HUES64 (cell line): ENCODE results near the gene HIP1.
A peak's percentile ranks its signal among the peaks of the same experiment; 100 is the strongest.
"Not testable (repeated sequence)": the region's sequence is repeated elsewhere in the genome, so short reads cannot be mapped to it uniquely, and the experiment has no call there.

Experiments used
- H3K27ac ChIP-seq: 2 replicates; pipeline ENCODE4 v1.7.0; 2013; ENCODE audit warnings: low read depth, low read length, inconsistent platforms
- H3K27me3 ChIP-seq: 2 replicates; pipeline ENCODE4 v1.6.1; 2013; ENCODE audit warnings: mild to moderate bottlenecking, low read length; ENCODE audit not compliant: insufficient read depth
- H3K36me3 ChIP-seq: 2 replicates; pipeline ENCODE4 v1.6.1; 2013; ENCODE audit warnings: mild to moderate bottlenecking, low read length; ENCODE audit not compliant: insufficient read depth
- H3K4me1 ChIP-seq: 2 replicates; pipeline ENCODE4 v1.6.1; 2013; ENCODE audit warnings: mild to moderate bottlenecking, low read length, moderate library complexity; ENCODE audit not compliant: insufficient read depth
- H3K4me3 ChIP-seq: 2 replicates; pipeline ENCODE4 v1.5.1; 2013; ENCODE audit warnings: mild to moderate bottlenecking, low read length, moderate library complexity
- H3K9ac ChIP-seq: 2 replicates; pipeline ENCODE4 v1.6.1; 2013; ENCODE audit warnings: mild to moderate bottlenecking, low read depth, low read length
- H3K9me3 ChIP-seq: 2 replicates; pipeline ENCODE4 v1.6.1; 2013; ENCODE audit warnings: low read depth, low read length; ENCODE audit not compliant: insufficient read depth
- WGBS: fragments of 150-250, 120-280 bp; methylation state at CpG from one replicate; pipeline ENCODE4 v1.1.7; 2013; ENCODE audit warnings: missing lambda C conversion rate; 5-methylcytosine and 5-hydroxymethylcytosine counted together

HIP1 gene

DNA sequence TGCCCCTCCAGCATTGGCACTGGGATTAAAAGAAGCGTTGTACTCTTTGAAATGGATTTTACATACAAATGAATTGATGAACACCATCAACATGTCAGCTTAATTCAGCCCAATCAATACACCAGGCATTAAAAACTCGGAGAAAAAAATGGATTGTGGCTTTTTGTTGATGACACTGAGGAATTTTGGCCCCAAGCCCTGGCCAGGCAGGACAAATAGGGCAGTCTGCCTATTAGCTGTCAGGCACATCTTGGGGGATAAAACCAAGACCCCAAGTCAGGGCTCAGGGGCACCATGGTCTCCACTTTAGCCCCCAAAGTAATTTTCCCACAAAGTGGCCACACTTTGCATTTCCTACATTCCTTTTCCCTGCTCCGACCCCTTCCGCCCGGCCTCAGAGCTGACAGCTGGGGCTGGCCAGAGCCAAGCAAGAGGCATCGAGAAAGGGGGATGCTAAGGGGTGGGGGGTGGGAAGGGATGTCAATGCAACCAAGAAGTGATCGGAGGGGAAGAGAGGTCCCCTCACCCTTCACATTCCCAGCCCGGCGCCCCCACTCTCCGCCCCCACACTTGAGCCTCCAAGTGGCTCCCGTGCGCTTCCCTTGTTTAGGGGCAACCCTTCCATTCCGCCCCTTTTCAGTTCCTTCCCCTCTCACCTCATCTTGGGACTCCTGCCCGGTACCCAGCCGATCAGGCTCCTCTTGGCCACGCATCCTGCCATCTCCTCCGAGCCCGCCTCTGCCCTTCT lies 711 bp downstream of the HIP1 start:
- Histone ChIP-seq H3K4me1 (peaks cover 5% of the 10 kb centered on the region; the same call in 1 of the 2 replicates), H3K9me3 (no peaks in the 10 kb centered on the region), H3K4me3 (peak overlapping the region; percentile 99), H3K27me3 (peaks cover 13% of the 10 kb centered on the region), H3K36me3 (no peaks in the 10 kb centered on the region), H3K27ac (no peak overlapping the region), H3K9ac (peak overlapping the region; percentile 61)
- WGBS: 7% methylated on average over 16 of the region's 18 CpGs

- Histone ChIP-seq H3K4me3 (no peak overlapping the region), H3K27ac (no peak overlapping the region), H3K9ac (no peak overlapping the region), H3K9me3 (no peaks in the 10 kb centered on the region), H3K27me3 (peaks cover 13% of the 10 kb centered on the region), H3K4me1 (peaks cover 5% of the 10 kb centered on the region; the same call in 1 of the 2 replicates), H3K36me3 (no peaks in the 10 kb centered on the region)
- WGBS: 90% methylated on average over 6 of the region's 9 CpGs
Measured at GRCh38 chr7:75735581-75736350, 3.0 kb downstream of the HIP1 start.

DNA sequence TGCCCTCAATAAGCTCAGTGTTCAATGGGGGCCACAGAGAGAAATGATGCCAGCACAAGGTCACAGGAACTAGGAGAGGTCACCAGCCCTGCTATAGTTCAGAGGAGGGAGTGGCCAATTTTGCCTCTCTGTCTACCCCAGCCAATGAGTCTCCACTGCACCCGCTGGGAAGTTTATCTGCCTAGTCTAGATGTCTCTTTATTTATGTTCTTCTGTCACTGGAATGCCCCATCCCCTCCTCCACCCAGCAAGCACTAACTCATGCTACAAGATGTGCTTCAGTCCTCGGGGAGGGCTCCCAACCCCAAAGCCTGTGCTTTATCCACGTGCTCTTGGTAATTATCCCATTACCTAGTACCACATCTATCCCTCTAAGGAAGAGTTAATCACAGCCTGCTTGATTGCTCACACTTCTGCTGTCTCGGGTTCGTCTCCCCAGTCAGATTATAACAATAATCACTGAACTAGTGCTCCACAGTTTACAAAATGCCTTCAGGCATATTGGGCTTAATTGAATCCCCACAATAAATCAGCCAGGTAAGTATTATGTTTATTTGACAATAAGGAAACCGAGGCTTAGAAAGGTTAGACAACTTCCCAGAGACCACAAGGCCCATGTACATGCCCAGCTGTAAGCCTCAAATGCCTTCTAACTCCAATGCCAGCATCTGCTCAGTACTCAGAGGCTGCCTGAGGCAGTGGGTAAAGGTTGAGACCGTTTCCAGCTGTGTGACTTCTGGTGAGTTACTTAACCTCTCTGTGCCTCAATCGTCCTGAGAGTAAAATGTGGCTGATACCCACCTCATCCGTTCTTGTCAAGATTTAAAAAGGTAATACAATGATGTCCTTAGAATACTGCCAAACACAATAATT lies 3.9 kb downstream of the HIP1 start:
- WGBS: 73% methylated on average over 8 of the region's 9 CpGs
- Histone ChIP-seq H3K4me3 (no peak overlapping the region), H3K27me3 (peaks cover 13% of the 10 kb centered on the region), H3K27ac (no peak overlapping the region), H3K36me3 (no peaks in the 10 kb centered on the region), H3K9me3 (no peaks in the 10 kb centered on the region), H3K4me1 (peaks cover 5% of the 10 kb centered on the region; the same call in 1 of the 2 replicates), H3K9ac (no peak overlapping the region)

- Histone ChIP-seq H3K9ac (no peak overlapping the region), H3K9me3 (no peaks in the 10 kb centered on the region), H3K4me3 (no peak overlapping the region), H3K27me3 (peaks cover 7% of the 10 kb centered on the region), H3K27ac (no peak overlapping the region), H3K4me1 (peaks cover 8% of the 10 kb centered on the region), H3K36me3 (no peaks in the 10 kb centered on the region)
- 90% methylated on average over 15 of the region's 15 CpGs for WGBS
Measured at GRCh38 chr7:75732764-75733630, 5.7 kb downstream of the HIP1 start.

DNA sequence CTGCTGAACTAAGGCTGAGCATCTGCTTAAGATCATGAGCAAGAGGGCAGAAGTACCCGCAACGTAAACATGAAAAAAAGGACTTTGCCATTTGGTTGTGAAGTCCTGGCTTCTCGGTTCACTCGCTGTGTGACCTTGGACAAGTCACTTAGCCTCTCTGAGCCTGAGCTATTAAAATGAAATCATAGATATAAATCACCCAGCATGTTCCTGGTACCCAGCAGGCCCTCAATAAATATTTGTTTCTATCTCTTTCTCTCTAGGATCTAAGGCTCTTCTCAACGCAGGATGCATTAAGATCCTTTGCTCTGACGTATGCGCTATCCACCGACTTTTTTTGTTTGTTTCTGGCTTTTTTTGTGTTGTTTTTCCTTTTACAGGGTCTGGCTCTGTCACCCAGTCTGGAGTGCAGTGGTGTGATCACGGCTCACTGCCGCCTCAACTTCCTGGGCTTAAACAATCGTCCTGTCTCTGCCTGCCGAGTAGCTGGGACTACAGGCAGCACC lies 6.7 kb downstream of the HIP1 start:
- H3K27ac ChIP-seq: no peak overlapping the region
- H3K36me3 ChIP-seq: no peaks in the 10 kb centered on the region
- no peaks in the 10 kb centered on the region for H3K9me3 ChIP-seq
- no peak overlapping the region for H3K4me3 ChIP-seq
- 90% methylated on average over 12 of the region's 12 CpGs for WGBS
- H3K4me1 ChIP-seq: peaks cover 6% of the 10 kb centered on the region; the same call in 1 of the 2 replicates
- no peak overlapping the region for H3K9ac ChIP-seq
- no peaks in the 10 kb centered on the region for H3K27me3 ChIP-seq

DNA sequence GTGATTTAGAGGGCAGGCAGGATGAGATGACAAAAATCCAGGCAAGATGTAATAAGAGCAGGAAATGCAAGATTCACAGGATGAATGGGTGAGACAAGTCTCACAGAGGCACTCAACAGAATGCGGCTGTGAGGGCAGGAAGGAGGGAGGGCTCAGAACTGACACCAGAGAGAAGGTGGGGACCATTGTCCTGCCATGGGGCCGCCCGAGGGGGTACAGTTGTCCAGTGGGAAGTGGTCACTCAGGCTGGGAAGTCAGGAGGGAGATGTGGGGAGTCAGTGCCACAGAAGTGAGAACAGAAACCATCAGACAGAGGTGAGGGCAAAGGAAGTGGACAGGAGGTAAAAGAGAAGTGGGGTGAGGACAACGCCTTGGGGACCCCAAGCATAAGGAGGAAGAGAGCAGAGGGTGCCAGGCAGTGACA lies 8.9 kb downstream of the HIP1 start:
- peaks cover 6% of the 10 kb centered on the region; the same call in 1 of the 2 replicates for H3K4me1 ChIP-seq
- no peak overlapping the region for H3K9ac ChIP-seq
- 60% methylated on average over 4 of the region's 4 CpGs for WGBS
- H3K27me3 ChIP-seq: no peaks in the 10 kb centered on the region
- H3K9me3 ChIP-seq: no peaks in the 10 kb centered on the region
- H3K36me3 ChIP-seq: no peaks in the 10 kb centered on the region
- H3K4me3 ChIP-seq: no peak overlapping the region
- no peak overlapping the region for H3K27ac ChIP-seq

DNA sequence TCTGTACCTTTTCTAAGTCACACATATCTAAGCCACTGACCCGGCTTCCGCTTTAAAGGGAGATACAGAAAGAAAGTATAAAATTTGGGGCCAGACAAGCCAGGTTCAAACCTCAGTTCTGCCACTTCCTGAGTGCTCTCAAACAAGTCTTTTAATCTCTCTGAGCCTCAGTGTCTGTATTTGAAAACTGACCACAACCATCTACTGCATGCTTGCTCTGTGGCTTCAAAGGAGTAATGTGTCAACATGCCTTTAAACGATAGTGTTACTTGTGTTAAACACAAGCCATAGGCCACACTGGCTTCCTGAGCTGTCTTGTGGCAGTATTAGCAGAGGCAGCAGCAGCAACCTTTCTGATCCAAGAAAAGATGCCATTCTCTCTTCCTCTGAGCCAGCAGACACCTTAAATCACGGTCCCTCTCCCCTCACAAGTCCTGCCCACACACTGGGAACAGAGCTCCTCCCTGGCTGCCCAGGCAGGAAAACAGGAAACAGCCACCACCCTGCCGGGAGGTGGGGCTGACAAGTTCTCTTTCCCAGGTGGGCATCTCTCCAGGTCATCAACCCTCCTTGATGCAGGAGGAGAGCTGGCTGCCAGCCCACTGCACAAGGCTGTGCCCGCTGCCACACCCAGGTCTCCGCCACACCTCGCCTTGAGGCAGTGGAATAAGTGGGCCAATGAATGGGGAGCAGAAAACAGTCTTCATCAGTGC lies 10.7 kb downstream of the HIP1 start:
- no peaks in the 10 kb centered on the region for H3K36me3 ChIP-seq
- peak overlapping the region; percentile 40; the same call in 1 of the 2 replicates for H3K27ac ChIP-seq
- H3K9me3 ChIP-seq: no peaks in the 10 kb centered on the region
- H3K27me3 ChIP-seq: no peaks in the 10 kb centered on the region
- H3K9ac ChIP-seq: no peak overlapping the region
- no peak overlapping the region for H3K4me3 ChIP-seq
- peaks cover 6% of the 10 kb centered on the region; the same call in 1 of the 2 replicates for H3K4me1 ChIP-seq
- WGBS: 70% methylated on average over 8 of the region's 8 CpGs

GRCh38 chr7:75727351-75727750 lies 11.4 kb downstream of the HIP1 start:
- not testable (repeated sequence) for H3K4me3 ChIP-seq, H3K36me3 ChIP-seq, H3K9ac ChIP-seq, H3K27me3 ChIP-seq, H3K9me3 ChIP-seq, H3K27ac ChIP-seq, H3K4me1 ChIP-seq
- WGBS: 94% methylated on average over 6 of the region's 6 CpGs

GRCh38 chr7:75725306-75725705 lies 13.4 kb downstream of the HIP1 start:
- peaks cover 6% of the 10 kb centered on the region; the same call in 1 of the 2 replicates for H3K4me1 ChIP-seq
- H3K27ac ChIP-seq: no peak overlapping the region
- WGBS: 82% methylated on average over 4 of the region's 6 CpGs
- H3K36me3 ChIP-seq: no peaks in the 10 kb centered on the region
- no peaks in the 10 kb centered on the region for H3K9me3 ChIP-seq
- H3K9ac ChIP-seq: no peak overlapping the region
- H3K4me3 ChIP-seq: no peak overlapping the region
- no peaks in the 10 kb centered on the region for H3K27me3 ChIP-seq
